ENCODE results near the gene KRT83.

DNA sequence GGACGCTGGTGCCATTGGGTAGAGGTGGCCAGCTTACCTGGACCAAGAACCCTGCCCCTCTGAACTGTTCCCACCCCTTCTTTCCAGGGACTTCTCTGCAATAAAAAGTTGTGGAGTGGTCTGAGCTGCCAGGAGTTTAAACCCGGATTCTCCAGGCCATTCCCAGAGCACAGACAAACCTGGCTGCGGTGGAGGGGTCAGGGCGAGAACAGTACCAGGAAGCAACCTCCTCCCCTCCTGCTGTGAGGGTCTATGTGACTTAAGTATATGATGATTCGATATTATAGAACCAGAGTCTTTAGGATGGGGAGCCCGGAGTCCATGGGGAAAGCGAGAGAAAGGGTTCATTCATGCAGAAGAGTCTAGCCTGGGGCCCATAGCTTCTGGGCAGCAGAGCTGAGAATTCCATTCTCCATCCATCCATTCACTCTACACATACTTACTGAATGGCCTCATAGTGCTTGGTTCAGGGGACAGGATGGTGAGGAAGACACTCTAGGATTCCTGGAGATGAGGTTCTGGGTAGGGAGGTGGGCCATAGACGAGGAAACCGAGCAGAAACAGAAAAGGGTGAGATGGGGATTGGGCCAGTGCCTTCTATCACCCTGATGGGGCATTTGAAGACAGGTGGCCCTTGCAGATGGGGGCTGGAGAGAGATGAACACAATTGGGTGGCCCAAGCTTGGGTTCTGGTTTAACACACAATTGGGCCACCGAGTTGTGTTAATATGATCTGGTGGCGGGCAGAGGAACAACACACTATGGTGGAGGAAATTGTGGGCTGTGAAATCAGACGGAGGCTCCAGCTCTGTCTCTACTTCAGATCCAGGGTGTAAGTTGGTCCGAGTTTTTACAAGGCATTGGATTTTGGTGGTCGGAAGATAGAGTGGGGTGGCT is 41.5 kb downstream of the KRT83 start:
- TF ChIP-seq, protein P1, sequence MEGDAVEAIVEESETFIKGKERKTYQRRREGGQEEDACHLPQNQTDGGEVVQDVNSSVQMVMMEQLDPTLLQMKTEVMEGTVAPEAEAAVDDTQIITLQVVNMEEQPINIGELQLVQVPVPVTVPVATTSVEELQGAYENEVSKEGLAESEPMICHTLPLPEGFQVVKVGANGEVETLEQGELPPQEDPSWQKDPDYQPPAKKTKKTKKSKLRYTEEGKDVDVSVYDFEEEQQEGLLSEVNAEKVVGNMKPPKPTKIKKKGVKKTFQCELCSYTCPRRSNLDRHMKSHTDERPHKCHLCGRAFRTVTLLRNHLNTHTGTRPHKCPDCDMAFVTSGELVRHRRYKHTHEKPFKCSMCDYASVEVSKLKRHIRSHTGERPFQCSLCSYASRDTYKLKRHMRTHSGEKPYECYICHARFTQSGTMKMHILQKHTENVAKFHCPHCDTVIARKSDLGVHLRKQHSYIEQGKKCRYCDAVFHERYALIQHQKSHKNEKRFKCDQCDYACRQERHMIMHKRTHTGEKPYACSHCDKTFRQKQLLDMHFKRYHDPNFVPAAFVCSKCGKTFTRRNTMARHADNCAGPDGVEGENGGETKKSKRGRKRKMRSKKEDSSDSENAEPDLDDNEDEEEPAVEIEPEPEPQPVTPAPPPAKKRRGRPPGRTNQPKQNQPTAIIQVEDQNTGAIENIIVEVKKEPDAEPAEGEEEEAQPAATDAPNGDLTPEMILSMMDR (IDR thresholded peaks at IDR 0.05), result no peak
- TF ChIP-seq POLR2A (IDR thresholded peaks at IDR 0.05), result no peak
